GM18526 (cell line): Measurements from ENCODE around the gene SPRR5.

ENCODE experiments used
- POLR2A ChIP-seq: IDR thresholded peaks from 3 replicates; pipeline ENCODE4 v1.6.1; 2011; ENCODE audit not compliant: insufficient read length; ENCODE audit errors: extremely low read depth

The SPRR5 gene

GRCh38 chr1:152993186-152993585 is 46.2 kb downstream of the SPRR5 start:
- TF ChIP-seq POLR2A, result no peak

DNA sequence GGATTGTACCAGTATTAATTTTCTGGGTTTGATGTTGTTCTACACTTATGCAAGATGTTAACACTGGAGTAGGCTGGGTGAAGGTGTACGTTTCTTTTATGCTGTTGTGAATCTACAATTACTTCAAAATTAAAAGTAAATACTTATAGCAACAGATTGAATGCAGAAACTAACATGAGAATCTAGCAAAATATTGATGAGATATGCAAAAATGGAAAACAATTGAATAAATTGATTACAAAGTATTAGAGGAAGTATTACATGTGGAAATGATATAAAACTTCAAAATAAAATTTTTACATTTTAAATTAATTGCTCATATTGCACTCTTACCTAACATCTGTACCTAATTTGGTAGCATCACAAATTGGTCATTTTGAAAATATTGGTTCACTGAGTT is 48.8 kb downstream of the SPRR5 start:
- no peak for TF ChIP-seq POLR2A

DNA sequence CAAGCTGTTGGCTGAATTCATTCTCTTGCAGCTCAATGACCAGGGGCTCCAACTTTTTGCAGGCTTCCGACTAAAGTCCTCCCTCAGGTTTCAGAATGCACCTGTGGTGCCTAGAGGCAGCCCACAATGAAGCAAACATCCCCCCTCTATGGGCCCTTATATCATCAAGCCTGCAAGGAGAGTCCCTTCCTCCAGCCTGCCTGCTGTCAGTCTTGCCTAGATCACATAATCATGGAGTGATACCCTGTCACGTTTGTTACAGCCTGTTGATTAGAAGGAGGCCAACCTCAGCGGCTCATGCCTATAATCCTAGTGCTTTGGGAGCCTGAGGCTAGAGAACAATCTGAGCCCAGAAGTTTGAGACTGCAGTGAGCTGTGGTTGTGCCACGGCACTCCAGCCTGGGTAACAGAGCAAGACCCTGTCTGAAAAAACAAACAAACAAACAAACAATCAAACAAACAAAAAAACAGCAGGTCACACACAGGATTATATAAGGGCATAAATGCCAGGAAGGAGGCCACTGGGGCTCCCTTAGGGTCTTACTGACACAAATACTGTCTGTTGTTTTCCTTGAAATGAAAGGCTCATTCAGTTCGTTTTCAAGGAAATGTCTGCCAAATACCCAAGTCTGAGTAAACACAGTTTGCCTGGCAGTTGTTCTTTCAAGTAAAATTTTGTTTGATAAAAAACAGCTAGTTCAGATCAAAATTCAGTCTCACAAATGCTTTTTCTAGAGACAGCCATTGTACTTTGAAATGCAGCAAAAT is 49.8 kb downstream of the SPRR5 start:
- no peak for TF ChIP-seq POLR2A

GRCh38 chr1:152997901-152998300 is 50.9 kb downstream of the SPRR5 start:
- no peak for TF ChIP-seq POLR2A

GRCh38 chr1:152998476-152998875 is 51.5 kb downstream of the SPRR5 start:
- no peak for TF ChIP-seq POLR2A
